Activated naive CD4-positive, alpha-beta T cell treated with anti-CD3 and anti-CD28 coated beads, Interleukin-2, amount 10 ng/mL, durations not matched to agents 7 days and 5 days (primary cell): ENCODE measurements around the gene FAM221A.

Experiments
- CTCF ChIA-PET: fragments of 350-600 bp; sonication (Branson Sonifier 250); formaldehyde crosslinking; loops from one replicate; lab custom pipeline; 2021; ENCODE audit warnings: antibody characterized with exemption; lab: Charles Lee
- DNase-seq: peaks from one replicate; pipeline ENCODE4 v3.0.0-alpha.2; 2020
- H3K27ac Mint-ChIP-seq: one replicate; pipeline ENCODE4 v1.8.0; 2021; ENCODE audit warnings: mild to moderate bottlenecking, moderate library complexity, mixed read lengths
- H3K27me3 Mint-ChIP-seq: one replicate; pipeline ENCODE4 v1.8.0; 2021; ENCODE audit warnings: mild to moderate bottlenecking, mixed read lengths
- H3K36me3 Mint-ChIP-seq: one replicate; pipeline ENCODE4 v1.8.0; 2021; ENCODE audit warnings: mixed read lengths
- H3K4me1 Mint-ChIP-seq: one replicate; pipeline ENCODE4 v1.8.0; 2021; ENCODE audit warnings: mixed read lengths
- H3K4me3 Mint-ChIP-seq: one replicate; pipeline ENCODE4 v1.8.0; 2021; ENCODE audit warnings: mild to moderate bottlenecking, moderate library complexity, mixed read lengths
- H3K9me3 Mint-ChIP-seq: one replicate; pipeline ENCODE4 v1.8.0; 2021; ENCODE audit warnings: mixed read lengths

FAM221A gene, protein sequence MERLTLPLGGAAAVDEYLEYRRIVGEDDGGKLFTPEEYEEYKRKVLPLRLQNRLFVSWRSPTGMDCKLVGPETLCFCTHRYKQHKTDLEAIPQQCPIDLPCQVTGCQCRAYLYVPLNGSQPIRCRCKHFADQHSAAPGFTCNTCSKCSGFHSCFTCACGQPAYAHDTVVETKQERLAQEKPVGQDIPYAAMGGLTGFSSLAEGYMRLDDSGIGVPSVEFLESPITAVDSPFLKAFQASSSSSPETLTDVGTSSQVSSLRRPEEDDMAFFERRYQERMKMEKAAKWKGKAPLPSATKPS

DNA sequence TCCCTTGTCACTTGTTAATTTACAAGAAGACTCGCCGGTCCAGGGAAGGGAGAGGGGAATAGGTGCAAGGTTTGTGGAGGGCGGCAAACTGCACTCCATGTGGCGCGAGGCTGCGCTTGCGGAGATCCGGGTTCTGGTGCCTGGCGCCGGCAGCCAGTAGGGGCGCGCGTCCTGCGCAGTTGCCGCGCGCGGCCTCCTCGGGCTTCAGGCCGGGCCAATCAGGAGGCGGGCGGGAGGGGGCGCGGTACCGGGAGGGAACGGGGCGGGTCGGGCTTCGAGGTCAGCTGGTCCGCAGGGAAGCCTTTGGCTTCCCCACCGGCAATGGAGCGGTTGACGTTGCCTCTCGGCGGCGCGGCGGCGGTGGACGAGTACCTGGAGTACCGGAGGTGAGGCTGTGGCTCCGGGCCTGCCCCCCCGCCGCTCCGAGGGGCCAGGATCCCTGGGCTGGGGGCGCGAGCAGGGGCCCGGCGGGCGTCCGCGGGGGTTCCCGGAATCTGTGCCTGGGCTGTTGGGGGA is at the start of gene FAM221A:
Gene FAM221A (plus strand): TSS at position 302 of the 516 bp plus-strand sequence. CDS start 20 bp downstream, at position 322.
- H3K4me1 Mint-ChIP-seq = peaks cover 19% of the 10 kb centered on the region
- CTCF ChIA-PET = interaction anchor here (0.6 to 1.7 kb wide), 3 partner anchors 19 to 133 kb away, joined by 3 to 4 read pairs (median 3); partner anchors contain the start of gene STK31
- peaks cover 1% of the 10 kb centered on the region for H3K36me3 Mint-ChIP-seq
- H3K9me3 Mint-ChIP-seq = no peaks in the 10 kb centered on the region
- peak; percentile 89 for DNase-seq
- peaks cover 5% of the 10 kb centered on the region for H3K27me3 Mint-ChIP-seq
- peak within 1 kb of the TSS; percentile 93 for H3K4me3 Mint-ChIP-seq
- H3K27ac Mint-ChIP-seq = peak within 1 kb of the TSS; percentile 79

DNA sequence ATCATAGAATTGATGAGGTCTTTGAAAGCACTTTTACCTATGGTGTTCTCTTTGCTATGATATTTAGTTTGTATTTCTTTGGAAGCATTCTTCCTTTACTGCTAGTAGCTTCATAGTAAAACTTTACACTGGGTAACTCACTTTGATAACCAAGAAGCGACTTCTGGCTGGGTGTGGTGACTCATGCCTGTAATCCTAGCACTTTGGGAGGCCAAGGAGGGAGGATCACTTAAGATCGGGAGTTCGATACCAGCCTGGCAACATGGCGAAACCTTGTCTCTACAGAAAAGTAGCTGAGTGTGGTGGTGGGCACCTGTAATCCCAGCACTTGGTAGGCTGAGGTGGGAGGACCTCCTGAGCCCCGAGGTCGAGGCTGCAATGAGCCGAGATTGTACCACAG is 46.6 kb upstream of the FAM221A start:
- no peaks in the 10 kb centered on the region for H3K27me3 Mint-ChIP-seq
- DNase-seq = no peak
- CTCF ChIA-PET = interaction anchor here (1.1 kb wide), 1 partner anchor 87 kb away, joined by 3 read pairs; no protein-coding TSS in a partner anchor
- H3K4me3 Mint-ChIP-seq = no peak overlapping the region
- H3K36me3 Mint-ChIP-seq = peaks cover 2% of the 10 kb centered on the region
- no peak overlapping the region for H3K27ac Mint-ChIP-seq
- no peaks in the 10 kb centered on the region for H3K4me1 Mint-ChIP-seq
- no peaks in the 10 kb centered on the region for H3K9me3 Mint-ChIP-seq

DNA sequence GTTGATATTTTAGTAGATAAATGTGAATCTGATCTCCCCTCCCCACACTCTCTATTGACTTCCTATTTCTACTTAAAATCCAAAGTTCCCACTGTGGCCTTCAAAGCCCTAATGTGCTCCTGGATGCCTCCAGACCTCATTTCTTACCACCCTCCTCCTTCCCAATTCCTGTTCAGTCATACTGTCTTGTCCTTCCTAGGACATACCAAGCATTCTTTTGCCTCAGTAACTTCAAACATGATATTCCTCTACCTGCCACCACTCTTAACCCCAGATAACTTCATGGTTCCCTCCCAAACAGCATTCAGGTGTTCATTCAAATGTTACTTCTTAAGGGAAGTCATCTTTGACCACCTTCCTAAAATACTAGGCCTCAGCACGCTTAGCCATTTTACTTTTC is 34.2 kb upstream of the FAM221A start:
- no peaks in the 10 kb centered on the region for H3K4me1 Mint-ChIP-seq
- no peaks in the 10 kb centered on the region for H3K36me3 Mint-ChIP-seq
- H3K9me3 Mint-ChIP-seq = no peaks in the 10 kb centered on the region
- CTCF ChIA-PET = no interaction called here
- no peak for DNase-seq
- no peaks in the 10 kb centered on the region for H3K27me3 Mint-ChIP-seq
- H3K4me3 Mint-ChIP-seq = no peak overlapping the region
- H3K27ac Mint-ChIP-seq = no peak overlapping the region

DNA sequence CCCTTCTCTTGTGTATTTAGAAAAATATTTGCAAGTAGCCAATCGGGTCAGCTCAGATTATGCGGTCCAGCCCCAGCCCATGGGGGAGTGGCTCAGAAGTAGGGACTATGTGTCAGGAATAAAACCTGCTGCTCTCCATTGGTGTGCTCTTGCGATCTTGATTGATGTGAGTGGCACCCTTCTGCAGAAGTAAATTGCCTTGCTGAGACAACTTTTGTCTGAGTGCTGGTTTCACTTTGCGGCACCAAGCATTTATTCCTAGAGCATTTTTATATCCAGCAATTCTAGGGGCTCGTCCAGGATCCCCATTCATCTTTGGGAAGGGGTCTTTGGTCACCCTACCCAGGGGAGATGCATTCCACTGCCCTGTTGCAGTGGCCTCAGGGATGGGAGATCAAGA is 26.1 kb upstream of the FAM221A start:
- Mint-ChIP-seq H3K4me1 (no peaks in the 10 kb centered on the region), H3K4me3 (no peak overlapping the region), H3K27ac (no peak overlapping the region), H3K9me3 (peaks cover 22% of the 10 kb centered on the region), H3K27me3 (no peaks in the 10 kb centered on the region), H3K36me3 (no peaks in the 10 kb centered on the region)
- no peak for DNase-seq
- CTCF ChIA-PET = no interaction called here

DNA sequence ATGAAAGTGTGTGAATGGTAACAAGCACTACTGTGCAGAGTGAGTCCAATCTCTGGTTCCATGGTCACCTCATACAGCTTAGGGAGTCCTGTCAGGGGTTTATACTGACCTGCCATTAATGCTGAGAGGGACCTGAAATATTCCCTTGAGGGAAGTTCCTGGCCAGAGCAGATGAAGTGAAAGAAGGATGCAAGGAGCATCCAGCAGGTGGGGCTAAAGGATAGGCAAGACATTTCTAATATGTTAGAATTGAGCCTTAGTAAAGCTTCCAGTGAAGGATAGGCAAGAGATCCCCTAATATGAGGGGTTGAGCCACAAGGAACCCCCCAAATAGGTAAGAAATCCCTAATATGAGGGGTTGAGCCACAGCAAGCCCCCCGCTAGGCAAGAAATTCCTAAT is 25.5 kb upstream of the FAM221A start:
- peaks cover 23% of the 10 kb centered on the region for H3K9me3 Mint-ChIP-seq
- H3K27me3 Mint-ChIP-seq = no peaks in the 10 kb centered on the region
- CTCF ChIA-PET = no interaction called here
- H3K4me1 Mint-ChIP-seq = no peaks in the 10 kb centered on the region
- H3K27ac Mint-ChIP-seq = no peak overlapping the region
- peak; percentile 25 for DNase-seq
- H3K4me3 Mint-ChIP-seq = no peak overlapping the region
- H3K36me3 Mint-ChIP-seq = no peaks in the 10 kb centered on the region

DNA sequence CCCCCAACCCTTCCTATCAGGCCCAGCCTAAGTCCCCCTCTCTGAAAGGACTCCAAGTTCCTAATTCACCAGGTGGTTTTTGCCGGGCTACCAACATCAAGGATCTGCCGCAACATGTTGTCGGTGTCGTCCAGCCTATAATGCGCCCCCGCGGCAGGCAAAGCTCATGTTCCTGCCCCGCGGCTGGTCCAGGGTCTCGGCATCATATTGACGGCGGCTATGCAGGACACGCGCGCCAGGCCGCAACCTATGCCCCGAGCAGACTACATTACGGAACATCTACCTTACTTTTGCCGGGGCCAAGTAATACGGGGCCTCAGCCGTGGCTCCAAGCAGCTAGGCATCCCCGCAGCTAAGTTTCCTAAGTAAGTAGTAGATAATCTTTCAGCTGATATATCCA is 24.6 kb upstream of the FAM221A start:
- Mint-ChIP-seq H3K27me3 (no peaks in the 10 kb centered on the region), H3K36me3 (no peaks in the 10 kb centered on the region), H3K27ac (no peak overlapping the region), H3K4me1 (no peaks in the 10 kb centered on the region), H3K4me3 (no peak overlapping the region), H3K9me3 (peaks cover 23% of the 10 kb centered on the region)
- CTCF ChIA-PET = interaction anchor here (0.6 kb wide), 1 partner anchor 243 kb away, joined by 3 read pairs; no protein-coding TSS in a partner anchor
- no peak for DNase-seq

DNA sequence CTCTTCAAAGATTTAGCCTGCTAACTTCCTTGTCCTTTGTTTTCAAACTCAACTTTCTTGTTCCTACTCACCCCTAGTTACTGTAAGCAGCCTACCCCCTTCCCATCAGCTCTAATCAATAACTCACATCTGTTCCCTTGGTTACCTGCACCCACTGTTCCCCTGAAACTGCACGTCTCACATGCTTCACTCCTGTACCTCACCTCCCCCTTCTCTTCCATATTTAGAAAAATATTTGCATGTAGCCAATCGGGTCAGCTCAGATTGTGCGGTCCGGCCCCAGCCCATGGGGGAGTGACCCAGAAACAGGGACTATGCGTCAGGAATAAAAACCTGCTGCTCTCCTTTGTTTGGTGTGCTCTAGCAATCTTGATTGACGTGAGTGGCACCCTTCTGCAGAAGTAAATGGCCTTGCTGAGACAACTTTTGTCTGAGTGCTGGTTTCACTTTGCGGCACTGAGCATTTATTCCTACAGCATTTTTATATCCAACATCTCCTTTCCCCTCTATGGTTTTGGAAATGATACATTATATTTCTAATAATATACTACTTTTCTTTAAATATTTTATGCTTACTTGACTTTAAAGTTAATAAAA is 21.1 kb upstream of the FAM221A start:
- DNase-seq = no peak
- H3K27me3 Mint-ChIP-seq = no peaks in the 10 kb centered on the region
- H3K4me1 Mint-ChIP-seq = no peaks in the 10 kb centered on the region
- H3K36me3 Mint-ChIP-seq = no peaks in the 10 kb centered on the region
- CTCF ChIA-PET = no interaction called here
- no peak overlapping the region for H3K27ac Mint-ChIP-seq
- peaks cover 19% of the 10 kb centered on the region for H3K9me3 Mint-ChIP-seq
- H3K4me3 Mint-ChIP-seq = no peak overlapping the region

DNA sequence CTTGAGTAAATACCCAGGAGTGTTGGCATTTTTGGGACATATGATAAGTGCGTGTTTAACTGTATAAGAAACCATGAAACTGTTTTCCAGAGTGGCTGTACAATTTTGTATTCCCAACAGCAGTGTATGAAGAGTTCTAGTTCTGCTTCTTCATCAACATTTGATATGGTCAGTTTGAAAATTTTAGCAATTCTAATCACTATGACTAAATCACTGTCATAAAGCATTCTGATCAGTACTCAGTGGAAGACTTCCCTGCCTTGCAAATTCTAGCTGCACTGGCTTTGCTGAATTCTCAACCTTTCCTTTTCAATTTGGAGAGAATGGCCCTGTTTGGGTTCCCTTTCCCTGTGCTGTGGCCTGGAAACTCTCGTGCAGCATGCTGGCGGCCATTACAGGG is 18.6 kb upstream of the FAM221A start:
- Mint-ChIP-seq H3K27me3 (no peaks in the 10 kb centered on the region), H3K36me3 (no peaks in the 10 kb centered on the region), H3K4me1 (no peaks in the 10 kb centered on the region), H3K27ac (no peak overlapping the region), H3K4me3 (no peak overlapping the region), H3K9me3 (peaks cover 6% of the 10 kb centered on the region)
- CTCF ChIA-PET = no interaction called here
- no peak for DNase-seq

DNA sequence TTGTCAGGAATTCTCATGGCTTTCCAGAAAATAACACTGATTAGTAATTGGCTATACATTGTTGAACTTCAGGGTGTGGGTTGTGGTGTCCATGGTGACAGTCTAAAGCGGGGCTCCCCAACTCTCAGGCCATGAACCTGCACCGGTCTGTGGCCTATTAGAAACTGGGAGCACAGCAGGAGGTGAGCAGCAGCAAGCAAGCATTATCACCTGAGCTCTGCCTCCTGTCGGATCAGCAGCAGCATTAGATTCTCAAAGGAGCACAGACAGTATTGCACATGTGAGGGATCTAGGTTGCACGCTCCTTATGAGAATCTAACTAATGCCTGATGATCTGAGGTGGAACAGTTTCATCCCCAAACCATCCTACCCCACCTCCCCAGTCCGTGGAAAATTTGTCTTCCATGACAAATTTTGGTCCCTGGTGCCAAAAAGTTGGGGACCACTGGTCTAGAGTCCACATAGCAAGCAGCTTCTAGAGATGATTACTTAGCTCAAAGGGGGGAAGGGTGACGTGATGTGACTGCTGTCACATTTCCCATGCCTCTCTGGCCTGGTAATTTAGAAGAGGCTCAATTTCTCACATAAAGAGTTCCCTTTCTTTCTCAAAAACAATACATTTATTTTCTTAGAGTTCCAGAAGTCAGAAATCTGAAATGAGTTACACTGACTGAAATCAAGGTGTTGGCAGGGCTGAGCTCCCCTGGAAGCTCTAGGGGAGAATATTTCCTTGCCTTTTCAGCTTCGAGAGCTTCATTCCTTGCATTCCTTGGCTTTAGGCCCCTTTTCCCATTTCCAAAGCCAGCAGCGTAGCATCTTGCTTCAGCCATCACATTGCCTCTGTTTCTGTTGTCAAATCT is 17.6 kb upstream of the FAM221A start:
- no peaks in the 10 kb centered on the region for H3K27me3 Mint-ChIP-seq
- H3K36me3 Mint-ChIP-seq = no peaks in the 10 kb centered on the region
- H3K4me3 Mint-ChIP-seq = no peak overlapping the region
- no peaks in the 10 kb centered on the region for H3K4me1 Mint-ChIP-seq
- no peak overlapping the region for H3K27ac Mint-ChIP-seq
- no peak for DNase-seq
- peaks cover 6% of the 10 kb centered on the region for H3K9me3 Mint-ChIP-seq
- CTCF ChIA-PET = no interaction called here

DNA sequence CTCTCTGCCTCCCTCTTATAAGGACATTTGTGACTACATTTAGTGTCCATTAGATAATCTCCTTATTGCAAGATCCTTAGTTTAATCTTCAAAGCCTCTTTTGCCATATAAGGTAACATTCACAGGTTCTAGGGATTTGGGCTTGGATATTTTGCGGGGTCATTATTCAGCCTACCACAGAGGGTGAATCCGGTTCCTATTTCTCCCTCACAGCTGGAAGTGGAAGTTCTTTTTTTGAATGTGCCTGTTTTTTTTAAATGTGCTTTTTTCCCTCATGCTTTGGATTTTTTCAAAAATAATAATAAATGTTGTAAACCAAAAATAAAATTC is 17.1 kb upstream of the FAM221A start:
- CTCF ChIA-PET = no interaction called here
- no peaks in the 10 kb centered on the region for H3K27me3 Mint-ChIP-seq
- H3K27ac Mint-ChIP-seq = no peak overlapping the region
- H3K4me3 Mint-ChIP-seq = no peak overlapping the region
- H3K9me3 Mint-ChIP-seq = peaks cover 6% of the 10 kb centered on the region
- H3K4me1 Mint-ChIP-seq = no peaks in the 10 kb centered on the region
- H3K36me3 Mint-ChIP-seq = no peaks in the 10 kb centered on the region
- no peak for DNase-seq

DNA sequence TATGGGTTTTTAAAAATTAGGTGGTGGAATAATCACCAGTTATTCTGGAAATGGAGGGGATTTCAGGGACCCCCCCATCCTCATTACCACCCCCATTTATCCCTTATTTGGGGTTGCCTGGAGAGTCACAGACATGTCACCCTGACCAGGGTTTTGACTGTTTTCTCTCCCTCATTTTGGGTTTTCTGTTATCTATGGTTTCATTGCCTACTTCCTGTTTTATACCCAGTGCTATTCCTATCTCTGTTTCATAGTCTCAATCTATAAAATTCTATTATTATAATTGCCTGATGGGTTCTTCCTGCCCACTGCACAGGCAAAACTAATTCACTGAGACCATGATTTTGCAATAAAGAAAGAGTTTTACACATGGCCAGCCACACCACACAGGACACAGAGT is 15.9 kb upstream of the FAM221A start:
- H3K27me3 Mint-ChIP-seq = no peaks in the 10 kb centered on the region
- no peaks in the 10 kb centered on the region for H3K36me3 Mint-ChIP-seq
- CTCF ChIA-PET = no interaction called here
- DNase-seq = no peak
- H3K9me3 Mint-ChIP-seq = no peaks in the 10 kb centered on the region
- no peak overlapping the region for H3K4me3 Mint-ChIP-seq
- no peaks in the 10 kb centered on the region for H3K4me1 Mint-ChIP-seq
- H3K27ac Mint-ChIP-seq = no peak overlapping the region

DNA sequence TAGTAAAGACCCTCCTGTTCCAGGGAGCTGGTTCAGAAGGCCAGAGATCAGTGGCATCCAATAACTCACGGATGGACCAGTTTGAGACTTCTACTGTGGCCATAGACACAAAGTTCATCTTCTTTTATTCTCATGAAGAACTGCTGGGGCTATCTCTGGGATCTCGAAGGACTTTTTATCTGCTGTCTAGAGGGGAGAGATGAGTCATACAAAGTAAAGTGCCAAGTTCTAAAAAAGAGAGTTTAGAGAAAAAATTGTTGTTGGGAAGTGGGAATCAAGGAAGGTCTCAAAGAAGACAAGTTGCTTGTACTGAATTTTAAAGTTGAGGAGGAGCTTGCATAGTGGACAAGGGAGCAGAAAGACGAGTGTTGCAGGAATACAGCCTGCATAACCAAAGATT is 8.0 kb upstream of the FAM221A start:
- H3K4me1 Mint-ChIP-seq = no peaks in the 10 kb centered on the region
- no peak overlapping the region for H3K27ac Mint-ChIP-seq
- H3K36me3 Mint-ChIP-seq = no peaks in the 10 kb centered on the region
- peaks cover 8% of the 10 kb centered on the region for H3K27me3 Mint-ChIP-seq
- CTCF ChIA-PET = no interaction called here
- no peak for DNase-seq
- H3K9me3 Mint-ChIP-seq = no peaks in the 10 kb centered on the region
- no peak overlapping the region for H3K4me3 Mint-ChIP-seq

DNA sequence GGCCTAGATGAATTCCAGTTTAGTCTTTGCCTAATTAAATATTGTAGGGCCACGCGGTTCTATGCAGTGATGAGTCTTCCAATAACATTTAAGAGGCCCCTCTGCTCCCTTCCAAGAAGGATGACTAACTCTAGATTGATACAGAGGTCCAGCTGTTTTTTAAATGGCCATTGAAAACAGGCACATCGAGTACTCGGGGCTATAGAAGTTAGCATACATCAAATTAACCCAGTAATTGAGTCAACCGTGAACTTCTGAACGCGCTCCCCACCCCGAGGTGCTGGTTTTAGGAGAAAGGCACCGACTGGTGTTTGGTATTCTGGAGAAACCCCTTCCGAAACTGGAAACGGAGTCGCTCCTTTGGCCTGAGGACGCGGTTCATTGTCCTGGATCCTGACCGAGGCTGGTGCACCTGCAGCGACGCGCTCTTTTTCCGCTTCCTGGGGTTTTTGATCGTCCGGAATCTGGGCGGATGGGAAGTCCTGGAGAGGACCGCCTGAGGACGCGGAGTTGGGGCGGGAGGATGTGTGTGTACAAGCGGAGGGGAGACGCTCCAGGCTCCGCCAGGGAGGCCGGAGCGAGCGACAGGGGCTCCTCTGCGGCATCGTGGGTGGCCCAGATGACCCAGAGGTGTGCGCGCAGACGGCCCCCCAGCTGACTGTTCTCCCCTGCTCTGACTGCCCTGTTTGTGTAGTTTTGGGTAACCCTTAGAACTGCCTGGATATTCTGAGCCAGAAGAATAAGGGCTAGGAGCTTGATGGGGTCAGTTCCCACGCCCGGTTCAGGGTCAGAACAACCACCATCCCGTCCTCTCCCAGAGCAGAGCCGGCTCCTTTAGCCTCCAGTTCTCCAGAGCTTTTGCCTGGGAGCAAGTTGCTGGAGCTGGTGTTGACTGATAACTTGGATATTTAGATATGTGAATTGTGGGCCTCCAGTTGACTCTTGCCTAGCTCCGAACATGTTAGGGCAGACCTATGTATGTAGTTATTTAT is 711 bp downstream of the FAM221A start:
- Mint-ChIP-seq H3K4me3 (peak overlapping the region; percentile 93), H3K9me3 (no peaks in the 10 kb centered on the region), H3K4me1 (peaks cover 19% of the 10 kb centered on the region), H3K27me3 (peaks cover 4% of the 10 kb centered on the region), H3K27ac (peak overlapping the region; percentile 79), H3K36me3 (peaks cover 1% of the 10 kb centered on the region)
- CTCF ChIA-PET = interaction anchor here (0.6 to 1.7 kb wide), 3 partner anchors 19 to 134 kb away, joined by 3 to 4 read pairs (median 4); no protein-coding TSS in a partner anchor
- DNase-seq = peak; percentile 73
